Heart left ventricle (tissue), 16 donors: ENCODE measurements around the gene SMYD5. TPM values are rescaled to one million over a fixed set of nuclear protein-coding genes. Genes with fewer than 3 reads are reported as not detected.
A peak's percentile ranks its signal among the peaks of the same experiment; 100 is the strongest.

Experiments
- ATAC-seq, 4 donors: fragments of 200-7000 bp; cut with Tn5 transposase; one replicate each; pipeline ENCODE4 v1.9.1; 2020 to 2022; ENCODE audit warnings: moderate library complexity in 4 of 4, mild to moderate bottlenecking in 3 of 4, moderate number of reproducible peaks in 1 of 4
- DNase-seq, 5 donors: peaks; one replicate each; pipeline ENCODE4 v3.0.0-alpha.2; 2020
- H3K27ac ChIP-seq, 12 donors: fragments of 200-600 bp; sonication (generic) in 4 of 12; one replicate each; pipeline versions ENCODE4 v1.5.0 to v1.8.0; 2016 to 2022; ENCODE audit warnings: mild to moderate bottlenecking in 2 of 12
- H3K27me3 ChIP-seq, 9 donors: fragments of 200-600 bp; sonication (generic) in 2 of 9; one replicate each; pipeline versions ENCODE4 v1.5.1 to v1.8.0; 2016 to 2022; ENCODE audit warnings: mild to moderate bottlenecking in 3 of 9
- H3K36me3 ChIP-seq, 9 donors: fragments of 200-600 bp; sonication (generic) in 2 of 9; one replicate each; pipeline versions ENCODE4 v1.5.0 to v1.8.0; 2018 to 2022; ENCODE audit warnings: mild to moderate bottlenecking in 2 of 9
- H3K4me1 ChIP-seq, 12 donors: fragments of 200-600 bp; sonication (generic) in 4 of 12; one replicate each; pipeline versions ENCODE4 v1.5.0 to v1.8.0; 2016 to 2022; ENCODE audit warnings: mild to moderate bottlenecking in 3 of 12
- H3K4me3 ChIP-seq, 12 donors: fragments of 200-600 bp; sonication (generic) in 4 of 12; one replicate each; pipeline versions ENCODE4 v1.5.0 to v1.8.0; 2017 to 2022; ENCODE audit warnings: mild to moderate bottlenecking in 9 of 12, moderate library complexity in 4 of 12
- H3K9me3 ChIP-seq, 12 donors: fragments of 200-600 bp; sonication (generic) in 4 of 12; one replicate each; pipeline versions ENCODE4 v1.5.0 to v1.8.0; 2016 to 2022; ENCODE audit warnings: mild to moderate bottlenecking in 1 of 12
- POLR2A ChIP-seq, 2 donors: fragments of 450-650 bp; IDR thresholded peaks; one replicate each; pipeline ENCODE4 v1.6.1; 2017; ENCODE audit warnings: antibody characterized with exemption in 2 of 2, mild to moderate bottlenecking in 2 of 2, moderate library complexity in 2 of 2
- WGBS, 4 donors: extraction: QIAGEN DNeasy Blood & Tissue Kit in 2 of 4; methylation state at CpG; one replicate each; pipeline versions ENCODE4 v1.1.5 to v1.1.7; 2013 to 2018; 5-methylcytosine and 5-hydroxymethylcytosine counted together
- intact Hi-C, 10 donors: fragments of 100-400 bp; cut with DNase I; formaldehyde crosslinking; loops; one replicate each; pipeline versions ENCODE4 v1.11.1 to v1.14.2; 2022
- polyA plus RNA-seq, 2 donors: library from polyadenylated mRNA; stranded (reverse); fragments of 200-250 nt; gene quantifications; one replicate each; pipeline ENCODE4 v1.2.3, GENCODE V29; 2013
- total RNA-seq, 9 donors: library from RNA; depleted of rRNA in 2 of 9; stranded (reverse); fragments of >200 nt in 2 of 9; fragmentation: NEBNext Ultra II Directional in 3 of 9; extraction: Animal tissue kit (Norgen Biotek cat#: 25700) in 3 of 9; gene quantifications; one replicate each; pipeline versions ENCODE4 v1.1.0 to v1.2.4, GENCODE V29; 2016 to 2023
- TF ChIP-seq, protein P1 (sequence below), 12 donors: fragments of 200-600 bp; sonication (generic) in 4 of 12; IDR thresholded peaks; one replicate each; pipeline versions ENCODE4 v1.5.0 to v1.8.0; 2018 to 2022; ENCODE audit warnings: antibody characterized with exemption in 12 of 12, mild to moderate bottlenecking in 5 of 12
- donor health status: ischemic (EF 13 %, LVEDD 7.1; RV severe dilation, severe dysfunction).
- donor health status: healthy with polysubstance abuse.
- donor health status: DM: no; HTN: yes; CAD: no.
- donor health status: DM: no; HTN: no; CAD: no.
- donor health status: ischemic (EF 25% LVEDD 6.9; RV normal size, moderate dysfunction).
- donor health status: ischemic (EF 25% LVEDD 5.7; RV mildly dilated, moderate dysfunction).
- donor health status: healthy.
- donor health status: DM: yes; HTN: yes; CAD: no.
- donor health status: ischemic (EF 35%, LVEDD 5.7; RV mildly dilated, moderate dysfunction).
- donor health status: nonischemic (EF 11% LVEDD 7.7; RV severe dilation, severe dysfunction).
- donor health status: DM: yes; HTN: yes; CAD: no.
- donor health status: PGD.
- donor health status: ischemic (EF 29% LVEDD 5.4; RV normal size, mild dysfunction).
- donor health status: nonischemic (EF 23%, LVEDD 6.1; RV moderate dilation, normal function).

Gene SMYD5
- total and polyA plus RNA-seq, 11 donors = 14.0 to 29.2 (median 20.0) TPM

DNA sequence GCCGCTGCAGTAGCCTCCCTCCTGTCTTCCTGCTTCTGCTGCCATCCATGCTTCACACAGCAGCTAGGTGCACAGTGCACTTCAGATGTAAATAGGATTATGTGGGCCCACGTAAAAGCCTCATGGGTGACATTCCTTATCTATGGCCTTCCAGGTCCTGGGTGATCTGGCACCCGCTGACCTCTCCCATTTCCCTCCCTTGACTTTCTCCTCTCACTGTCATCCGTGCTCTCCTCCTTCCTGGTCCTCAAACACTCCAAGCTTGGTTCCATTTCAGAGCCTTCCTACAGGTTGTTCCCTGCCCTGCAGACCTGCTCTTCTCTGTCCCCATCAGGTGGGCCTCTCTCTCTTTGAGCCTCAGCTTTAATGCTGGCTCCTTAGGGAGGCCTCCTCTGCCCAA is 4.0 kb upstream of the SMYD5 start:
- Histone ChIP-seq H3K27me3 (peaks cover 0 to 12% (median 3%) of the 10 kb centered on the region in 9 donors), H3K4me1 (peaks cover 0 to 21% (median 7%) of the 10 kb centered on the region in 12 donors), H3K9me3 (no peaks in the 10 kb centered on the region), H3K36me3 (no peaks in the 10 kb centered on the region), H3K27ac (no peak overlapping the region), H3K4me3 (no peak overlapping the region)
- TF ChIP-seq, protein P1, sequence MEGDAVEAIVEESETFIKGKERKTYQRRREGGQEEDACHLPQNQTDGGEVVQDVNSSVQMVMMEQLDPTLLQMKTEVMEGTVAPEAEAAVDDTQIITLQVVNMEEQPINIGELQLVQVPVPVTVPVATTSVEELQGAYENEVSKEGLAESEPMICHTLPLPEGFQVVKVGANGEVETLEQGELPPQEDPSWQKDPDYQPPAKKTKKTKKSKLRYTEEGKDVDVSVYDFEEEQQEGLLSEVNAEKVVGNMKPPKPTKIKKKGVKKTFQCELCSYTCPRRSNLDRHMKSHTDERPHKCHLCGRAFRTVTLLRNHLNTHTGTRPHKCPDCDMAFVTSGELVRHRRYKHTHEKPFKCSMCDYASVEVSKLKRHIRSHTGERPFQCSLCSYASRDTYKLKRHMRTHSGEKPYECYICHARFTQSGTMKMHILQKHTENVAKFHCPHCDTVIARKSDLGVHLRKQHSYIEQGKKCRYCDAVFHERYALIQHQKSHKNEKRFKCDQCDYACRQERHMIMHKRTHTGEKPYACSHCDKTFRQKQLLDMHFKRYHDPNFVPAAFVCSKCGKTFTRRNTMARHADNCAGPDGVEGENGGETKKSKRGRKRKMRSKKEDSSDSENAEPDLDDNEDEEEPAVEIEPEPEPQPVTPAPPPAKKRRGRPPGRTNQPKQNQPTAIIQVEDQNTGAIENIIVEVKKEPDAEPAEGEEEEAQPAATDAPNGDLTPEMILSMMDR (IDR thresholded peaks at IDR 0.05) = no peak
- 79 to 82% (median 80%) methylated on average over 4 of the region's 4 CpGs for WGBS, 4 donors
- ATAC-seq (no peak), DNase-seq (no peak)
- intact Hi-C loops = loop anchor here in 1 of 10 donors (5.0 kb wide), 1 partner anchor 33 kb away; no protein-coding TSS in a partner anchor

DNA sequence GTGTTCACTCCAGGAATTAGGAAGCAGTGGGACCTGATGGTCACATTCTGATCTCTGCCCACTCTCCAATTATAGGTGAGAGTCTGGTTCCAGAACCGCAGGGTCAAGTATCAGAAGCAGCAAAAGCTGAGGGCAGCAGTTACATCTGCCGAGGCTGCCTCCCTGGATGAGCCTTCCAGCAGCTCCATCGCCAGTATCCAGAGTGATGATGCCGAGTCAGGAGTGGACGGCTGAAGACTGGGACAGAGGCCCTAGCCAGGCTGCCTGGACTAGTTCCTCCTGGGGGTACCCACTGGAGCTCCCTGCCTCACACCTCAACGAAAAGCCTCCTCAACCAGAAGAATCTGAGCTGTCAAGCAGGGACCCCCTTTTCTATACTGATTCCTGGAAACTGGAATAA is 3.3 kb upstream of the SMYD5 start:
- Histone ChIP-seq H3K4me1 (peaks cover 0 to 24% (median 10%) of the 10 kb centered on the region in 12 donors), H3K27me3 (peaks cover 0 to 7% (median 0%) of the 10 kb centered on the region in 9 donors), H3K4me3 (no peak overlapping the region), H3K9me3 (no peaks in the 10 kb centered on the region), H3K36me3 (no peaks in the 10 kb centered on the region), H3K27ac (no peak overlapping the region)
- WGBS, 4 donors = 87 to 96% (median 89%) methylated on average over 6 of the region's 6 CpGs
- ATAC-seq (no peak), DNase-seq (no peak)
- intact Hi-C loops = loop anchor here in 1 of 10 donors (5.0 kb wide), 1 partner anchor 33 kb away; no protein-coding TSS in a partner anchor
- no peak for TF ChIP-seq POLR2A (IDR thresholded peaks at IDR 0.05)
- TF ChIP-seq, protein P1 (IDR thresholded peaks at IDR 0.05) = no peak

DNA sequence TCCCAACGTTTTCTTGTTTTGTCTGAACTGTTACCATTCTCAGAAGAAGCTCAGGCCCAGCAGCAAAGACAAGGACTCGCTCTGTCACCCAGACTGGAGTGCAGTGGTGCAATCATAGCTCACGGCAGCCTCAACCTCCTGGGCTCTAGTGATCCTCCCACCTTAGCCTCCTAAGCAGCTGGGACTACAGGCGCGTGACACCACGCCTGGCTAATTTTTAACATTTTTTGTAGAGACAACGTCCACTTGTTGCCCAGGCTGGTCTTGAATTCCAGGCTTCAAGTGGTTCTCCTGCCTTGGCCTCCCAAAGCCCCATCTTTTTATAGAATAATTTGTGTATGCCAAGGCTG is 2.0 kb upstream of the SMYD5 start:
- DNase-seq (no peak), ATAC-seq (no peak)
- intact Hi-C loops = loop anchor here in 1 of 10 donors (5.0 kb wide), 1 partner anchor 35 kb away; no protein-coding TSS in a partner anchor
- 72 to 77% (median 73%) methylated on average over 7 of the region's 7 CpGs for WGBS, 4 donors
- TF ChIP-seq, protein P1 (IDR thresholded peaks at IDR 0.05) = no peak
- TF ChIP-seq POLR2A (IDR thresholded peaks at IDR 0.05) = no peak
- H3K4me1 ChIP-seq = peaks cover 0 to 24% (median 10%) of the 10 kb centered on the region in 12 donors
- no peaks in the 10 kb centered on the region for H3K9me3 ChIP-seq
- no peaks in the 10 kb centered on the region for H3K36me3 ChIP-seq
- no peaks in the 10 kb centered on the region for H3K27me3 ChIP-seq
- H3K4me3 ChIP-seq = no peak overlapping the region
- peak overlapping the region in 1 of 12 donors; percentile 1 for H3K27ac ChIP-seq

DNA sequence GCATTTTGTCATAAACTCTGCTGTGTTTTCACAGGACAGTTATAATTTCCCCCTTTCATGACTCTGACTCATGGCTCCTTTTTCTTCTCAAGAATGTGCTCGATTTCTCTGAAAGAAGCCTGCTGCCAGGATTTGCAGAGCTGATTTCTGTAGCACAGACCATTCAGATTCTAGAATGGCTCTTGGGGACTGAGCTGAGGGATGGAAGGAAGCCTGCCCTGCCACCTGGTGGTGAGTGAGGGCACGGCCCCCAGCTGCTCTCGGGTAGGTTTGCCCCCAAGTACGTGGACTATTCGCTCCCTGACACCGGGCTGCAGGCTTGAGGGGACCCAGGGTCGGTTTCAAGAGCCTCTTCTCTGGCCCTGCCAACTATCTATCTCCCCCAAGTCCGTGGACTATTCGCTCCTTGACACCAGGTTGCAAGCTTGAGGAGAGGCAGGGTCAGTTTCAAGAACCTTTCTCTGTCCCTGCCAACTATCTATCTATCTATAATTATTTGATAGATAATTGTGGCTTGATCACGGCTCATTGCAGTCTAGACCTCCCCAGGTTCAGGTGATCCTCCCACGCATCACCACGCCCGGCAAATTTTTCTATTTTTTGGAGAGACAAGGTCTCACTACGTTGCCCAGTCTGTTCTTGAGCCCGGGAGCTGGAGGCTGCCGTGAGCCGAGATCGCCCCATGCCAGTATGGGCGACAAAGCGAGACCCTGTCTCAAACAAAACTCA is 1.4 kb upstream of the SMYD5 start:
- Histone ChIP-seq H3K27ac (peak overlapping the region in 1 of 12 donors; percentile 1), H3K4me3 (no peak overlapping the region), H3K36me3 (no peaks in the 10 kb centered on the region), H3K27me3 (no peaks in the 10 kb centered on the region), H3K4me1 (peaks cover 0 to 24% (median 10%) of the 10 kb centered on the region in 12 donors), H3K9me3 (no peaks in the 10 kb centered on the region)
- WGBS, 4 donors = 57 to 62% (median 59%) methylated on average over 19 to 20 of the region's 20 CpGs
- intact Hi-C loops = loop anchor here in 1 of 10 donors (5.0 kb wide), 1 partner anchor 35 kb away; no protein-coding TSS in a partner anchor
- ATAC-seq (peak; percentile 61 to 78 (median 70)), DNase-seq (peak; percentile 58 to 81 (median 68))
- TF ChIP-seq, protein P1 (IDR thresholded peaks at IDR 0.05) = peak; percentile 70 to 93 (median 85)
- no peak for TF ChIP-seq POLR2A (IDR thresholded peaks at IDR 0.05)
